Parathyroid adenoma (tissue), 2 donors: ENCODE measurements around the gene ST3GAL4.
A peak's percentile ranks its signal among the peaks of the same experiment; 100 is the strongest.
"Not testable (repeated sequence)": the region's sequence is repeated elsewhere in the genome, so short reads cannot be mapped to it uniquely, and the experiment has no call there.

ENCODE experiments used
- H2AFZ ChIP-seq: fragments of 300-600 bp; sonication (generic); one replicate; pipeline ENCODE4 v1.7.0; 2017; ENCODE audit warnings: antibody characterized with exemption, mild to moderate bottlenecking
- H3K27ac ChIP-seq: fragments of 300-600 bp; sonication (generic); one replicate; pipeline ENCODE4 v1.7.0; 2017
- H3K27me3 ChIP-seq: fragments of 300-600 bp; sonication (generic); one replicate; pipeline ENCODE4 v1.7.0; 2017; ENCODE audit warnings: low read length; ENCODE audit not compliant: control insufficient read depth, insufficient read depth
- H3K36me3 ChIP-seq: fragments of 300-600 bp; sonication (generic); one replicate; pipeline ENCODE4 v1.7.0; 2017; ENCODE audit warnings: low read length; ENCODE audit not compliant: control insufficient read depth, insufficient read depth
- H3K4me1 ChIP-seq: fragments of 300-600 bp; sonication (generic); one replicate; pipeline ENCODE4 v1.7.0; 2017; ENCODE audit warnings: control low read depth
- H3K4me2 ChIP-seq: fragments of 300-600 bp; sonication (generic); one replicate; pipeline ENCODE4 v1.7.0; 2017; ENCODE audit warnings: low read length
- H3K4me3 ChIP-seq: fragments of 300-600 bp; sonication (generic); one replicate; pipeline ENCODE4 v1.7.0; 2017; ENCODE audit warnings: low read depth, low read length
- H3K79me2 ChIP-seq: fragments of 300-600 bp; sonication (generic); one replicate; pipeline ENCODE4 v1.7.0; 2017; ENCODE audit warnings: control low read depth
- H3K9ac ChIP-seq: fragments of 300-600 bp; sonication (generic); one replicate; pipeline ENCODE4 v1.7.0; 2017; ENCODE audit warnings: mild to moderate bottlenecking
- H3K9me3 ChIP-seq: fragments of 300-600 bp; sonication (generic); one replicate; pipeline ENCODE4 v1.7.0; 2017; ENCODE audit warnings: low read length; ENCODE audit not compliant: control insufficient read depth
- TF ChIP-seq, protein P1 (sequence below): fragments of 300-600 bp; sonication (generic); IDR thresholded peaks from one replicate; pipeline ENCODE4 v1.7.0; 2017; ENCODE audit warnings: antibody characterized with exemption, mild to moderate bottlenecking
- donor health status: primary hyperparathyroidism.

ST3GAL4 gene

DNA sequence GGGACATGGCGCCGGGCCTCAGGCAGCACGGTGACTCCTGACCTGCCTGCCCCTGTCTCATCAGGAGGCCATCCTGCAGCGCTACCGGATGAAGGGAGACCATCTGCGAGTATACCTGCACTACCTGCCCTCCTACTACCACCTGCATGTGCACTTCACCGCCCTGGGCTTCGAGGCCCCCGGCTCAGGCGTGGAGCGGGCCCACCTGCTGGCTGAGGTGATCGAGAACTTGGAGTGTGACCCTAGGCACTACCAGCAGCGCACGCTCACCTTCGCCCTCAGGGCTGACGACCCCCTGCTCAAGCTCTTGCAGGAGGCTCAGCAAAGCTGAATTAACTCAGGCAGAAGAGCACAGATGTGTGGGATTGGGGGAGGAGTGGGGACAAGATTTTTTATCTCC is 10.2 kb upstream of the ST3GAL4 start:
- Histone ChIP-seq H3K36me3 (no peaks in the 10 kb centered on the region), H3K9ac (no peak overlapping the region), H3K79me2 (no peaks in the 10 kb centered on the region), H3K4me3 (no peak overlapping the region), H3K4me2 (no peak overlapping the region), H3K27ac (no peak overlapping the region), H2AFZ (no peak overlapping the region), H3K27me3 (no peaks in the 10 kb centered on the region), H3K9me3 (no peaks in the 10 kb centered on the region), H3K4me1 (no peaks in the 10 kb centered on the region)
- TF ChIP-seq, protein P1, sequence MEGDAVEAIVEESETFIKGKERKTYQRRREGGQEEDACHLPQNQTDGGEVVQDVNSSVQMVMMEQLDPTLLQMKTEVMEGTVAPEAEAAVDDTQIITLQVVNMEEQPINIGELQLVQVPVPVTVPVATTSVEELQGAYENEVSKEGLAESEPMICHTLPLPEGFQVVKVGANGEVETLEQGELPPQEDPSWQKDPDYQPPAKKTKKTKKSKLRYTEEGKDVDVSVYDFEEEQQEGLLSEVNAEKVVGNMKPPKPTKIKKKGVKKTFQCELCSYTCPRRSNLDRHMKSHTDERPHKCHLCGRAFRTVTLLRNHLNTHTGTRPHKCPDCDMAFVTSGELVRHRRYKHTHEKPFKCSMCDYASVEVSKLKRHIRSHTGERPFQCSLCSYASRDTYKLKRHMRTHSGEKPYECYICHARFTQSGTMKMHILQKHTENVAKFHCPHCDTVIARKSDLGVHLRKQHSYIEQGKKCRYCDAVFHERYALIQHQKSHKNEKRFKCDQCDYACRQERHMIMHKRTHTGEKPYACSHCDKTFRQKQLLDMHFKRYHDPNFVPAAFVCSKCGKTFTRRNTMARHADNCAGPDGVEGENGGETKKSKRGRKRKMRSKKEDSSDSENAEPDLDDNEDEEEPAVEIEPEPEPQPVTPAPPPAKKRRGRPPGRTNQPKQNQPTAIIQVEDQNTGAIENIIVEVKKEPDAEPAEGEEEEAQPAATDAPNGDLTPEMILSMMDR, result no peak

GRCh38 chr11:126345759-126346585 is 9.5 kb upstream of the ST3GAL4 start:
- no peaks in the 10 kb centered on the region for H3K27me3 ChIP-seq
- H2AFZ ChIP-seq, result peak overlapping the region; percentile 51
- peak overlapping the region; percentile 65 for H3K27ac ChIP-seq
- no peaks in the 10 kb centered on the region for H3K4me1 ChIP-seq
- TF ChIP-seq, protein P1, result no peak
- H3K4me2 ChIP-seq, result no peak overlapping the region
- no peaks in the 10 kb centered on the region for H3K79me2 ChIP-seq
- no peak overlapping the region for H3K4me3 ChIP-seq
- no peaks in the 10 kb centered on the region for H3K9me3 ChIP-seq
- H3K9ac ChIP-seq, result no peak overlapping the region
- H3K36me3 ChIP-seq, result no peaks in the 10 kb centered on the region

DNA sequence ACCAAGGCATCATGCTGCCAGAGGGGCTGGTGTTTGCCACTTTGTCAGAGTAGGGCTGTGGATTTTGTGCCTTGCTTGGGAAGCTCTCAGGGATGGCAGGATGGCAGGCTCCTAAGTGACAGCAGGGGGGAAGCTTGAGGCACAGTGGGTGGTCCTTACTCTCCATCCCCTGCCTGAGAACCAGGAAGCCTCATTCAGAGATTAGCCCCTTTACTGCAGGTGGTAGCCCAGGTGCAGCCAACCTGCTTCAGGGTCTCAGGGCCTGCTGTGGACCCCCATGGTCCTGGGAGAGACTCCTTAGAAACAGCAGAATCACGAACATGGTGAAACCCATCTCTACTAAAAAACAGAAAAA is 8.9 kb upstream of the ST3GAL4 start:
- Histone ChIP-seq H3K79me2 (no peaks in the 10 kb centered on the region), H3K9ac (no peak overlapping the region), H3K27ac (peak overlapping the region; percentile 65), H3K9me3 (no peaks in the 10 kb centered on the region), H2AFZ (peak overlapping the region; percentile 51), H3K4me3 (no peak overlapping the region), H3K4me1 (no peaks in the 10 kb centered on the region), H3K27me3 (no peaks in the 10 kb centered on the region), H3K4me2 (no peak overlapping the region), H3K36me3 (no peaks in the 10 kb centered on the region)
- TF ChIP-seq, protein P1, result no peak

- not testable (repeated sequence) for H3K36me3 ChIP-seq, H3K79me2 ChIP-seq, H3K9me3 ChIP-seq, H3K4me3 ChIP-seq, H3K9ac ChIP-seq, H3K4me1 ChIP-seq, H3K27ac ChIP-seq, H2AFZ ChIP-seq, H3K4me2 ChIP-seq, H3K27me3 ChIP-seq
Measured at GRCh38 chr11:126346946-126347345, 8.5 kb upstream of the ST3GAL4 start.

DNA sequence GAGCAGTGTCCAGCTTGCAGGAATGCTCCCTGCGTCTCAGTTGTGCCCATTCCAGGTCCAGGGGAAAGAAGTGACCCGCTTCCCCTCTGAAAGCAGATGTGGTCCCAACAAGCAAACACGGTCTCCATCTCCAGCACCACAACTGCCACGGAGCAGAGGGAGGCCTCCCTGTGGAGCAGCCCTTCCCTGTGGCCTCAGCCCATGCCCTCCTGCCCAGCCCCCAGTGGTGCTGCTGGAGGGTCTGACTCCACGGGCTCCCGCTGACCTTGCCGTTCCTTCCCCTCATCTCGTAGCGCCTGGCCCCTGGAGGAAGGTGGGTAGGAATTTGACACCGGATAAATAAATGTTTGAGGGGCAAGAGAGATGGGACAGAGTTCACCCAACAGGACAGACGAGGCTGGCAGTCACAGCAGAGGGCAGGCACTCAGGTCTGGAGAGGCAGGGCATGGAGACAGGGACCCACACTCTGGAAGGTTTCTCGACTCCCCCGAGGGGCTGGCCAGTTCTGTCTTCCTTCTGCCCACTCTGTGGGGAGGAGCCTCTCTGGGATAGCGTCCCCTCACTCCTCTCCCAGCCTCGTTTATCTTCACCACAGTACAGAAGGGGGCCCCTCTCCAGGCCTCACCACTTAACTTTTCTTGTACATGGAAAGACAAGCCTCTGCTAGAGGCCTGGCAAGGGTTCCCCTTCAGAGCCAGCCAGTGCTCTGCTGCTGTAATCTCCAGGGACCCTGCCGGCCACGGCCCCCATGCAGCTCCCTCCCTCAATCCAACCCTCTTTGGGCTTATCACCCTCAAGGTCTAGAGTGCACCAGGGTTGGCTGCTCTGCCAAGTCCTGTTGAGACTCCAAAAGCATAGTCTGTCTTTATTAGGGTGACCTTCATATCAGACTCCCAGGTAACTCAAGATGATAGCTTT is 7.5 kb upstream of the ST3GAL4 start:
- TF ChIP-seq, protein P1, result no peak
- Histone ChIP-seq H3K36me3 (no peaks in the 10 kb centered on the region), H3K9me3 (no peaks in the 10 kb centered on the region), H3K27me3 (no peaks in the 10 kb centered on the region), H3K4me3 (no peak overlapping the region), H3K27ac (no peak overlapping the region), H3K4me2 (no peak overlapping the region), H3K79me2 (no peaks in the 10 kb centered on the region), H3K9ac (no peak overlapping the region), H2AFZ (no peak overlapping the region), H3K4me1 (no peaks in the 10 kb centered on the region)
